ENCODE data around the gene EVL.

EVL gene

GRCh38 chr14:100091386-100091785, 26.2 kb downstream of the EVL start:
- ATAC-seq = no peak
- no peak for TF ChIP-seq ZNF8 (CRISPR knock-in tag; IDR thresholded peaks at IDR 0.05)
- TF ChIP-seq ESRRG (CRISPR knock-in tag; IDR thresholded peaks at IDR 0.05) = no peak
- TF ChIP-seq GLIS3 (CRISPR knock-in tag; IDR thresholded peaks at IDR 0.05) = no peak
- no peak for TF ChIP-seq RARB (CRISPR knock-in tag; IDR thresholded peaks at IDR 0.05)
- TF ChIP-seq ZNF70 (CRISPR knock-in tag; IDR thresholded peaks at IDR 0.05) = no peak
- no peak for TF ChIP-seq CSRNP3 (CRISPR knock-in tag; IDR thresholded peaks at IDR 0.05)
- TF ChIP-seq SNAI2 (CRISPR knock-in tag; IDR thresholded peaks at IDR 0.05) = no peak
- TF ChIP-seq OSR1 (CRISPR knock-in tag; IDR thresholded peaks at IDR 0.05) = no peak
- TF ChIP-seq ZNF565 (CRISPR knock-in tag; conservative IDR thresholded peaks at IDR 0.05; ENCODE audit: low read depth) = no peak
- TF ChIP-seq CSDC2 (CRISPR knock-in tag; IDR thresholded peaks at IDR 0.05) = no peak
- TF ChIP-seq ISL1 (CRISPR knock-in tag; IDR thresholded peaks at IDR 0.05) = no peak
- TF ChIP-seq TCF4 (CRISPR knock-in tag; IDR thresholded peaks at IDR 0.05; ENCODE audit: borderline replicate concordance) = no peak
- TF ChIP-seq CREB5 (CRISPR knock-in tag; IDR thresholded peaks at IDR 0.05; ENCODE audit: low read depth) = no peak
- TF ChIP-seq PATZ1 (CRISPR knock-in tag; IDR thresholded peaks at IDR 0.05; ENCODE audit: borderline replicate concordance) = no peak
- no peak for TF ChIP-seq POU6F1 (CRISPR knock-in tag; IDR thresholded peaks at IDR 0.05; ENCODE audit: borderline replicate concordance, low read depth)
- no peak for TF ChIP-seq ZFP30 (CRISPR knock-in tag; IDR thresholded peaks at IDR 0.05)
- TF ChIP-seq TOX (CRISPR knock-in tag; IDR thresholded peaks at IDR 0.05; ENCODE audit: borderline replicate concordance) = no peak
- TF ChIP-seq PPARA (CRISPR knock-in tag; IDR thresholded peaks at IDR 0.05; ENCODE audit: borderline replicate concordance) = no peak

GRCh38 chr14:100092832-100093231, 27.6 kb downstream of the EVL start:
- ATAC-seq = no peak
- TF ChIP-seq ZC3H10 (CRISPR knock-in tag; IDR thresholded peaks at IDR 0.05) (no peak), ZNF565 (CRISPR knock-in tag; conservative IDR thresholded peaks at IDR 0.05; ENCODE audit: low read depth) (no peak), ZNF8 (CRISPR knock-in tag; IDR thresholded peaks at IDR 0.05) (no peak), SNAI2 (CRISPR knock-in tag; IDR thresholded peaks at IDR 0.05) (no peak), ZFP30 (CRISPR knock-in tag; IDR thresholded peaks at IDR 0.05) (no peak), PPARA (CRISPR knock-in tag; IDR thresholded peaks at IDR 0.05; ENCODE audit: borderline replicate concordance) (no peak), ARNTL (CRISPR knock-in tag; IDR thresholded peaks at IDR 0.05; ENCODE audit: borderline replicate concordance, low read depth) (no peak), ESRRG (CRISPR knock-in tag; IDR thresholded peaks at IDR 0.05) (no peak), CSRNP3 (CRISPR knock-in tag; IDR thresholded peaks at IDR 0.05) (no peak), POU6F1 (CRISPR knock-in tag; IDR thresholded peaks at IDR 0.05; ENCODE audit: borderline replicate concordance, low read depth) (no peak), CSDC2 (CRISPR knock-in tag; IDR thresholded peaks at IDR 0.05) (no peak), RARB (CRISPR knock-in tag; IDR thresholded peaks at IDR 0.05) (no peak), TOX (CRISPR knock-in tag; IDR thresholded peaks at IDR 0.05; ENCODE audit: borderline replicate concordance) (no peak), ISL1 (CRISPR knock-in tag; IDR thresholded peaks at IDR 0.05) (no peak), ZNF70 (CRISPR knock-in tag; IDR thresholded peaks at IDR 0.05) (no peak), CREB5 (CRISPR knock-in tag; IDR thresholded peaks at IDR 0.05; ENCODE audit: low read depth) (no peak)

Data from SK-N-SH treated with all-trans-retinoic acid at 6 μM for 48 hours (cell line).